Keratinocyte (primary cell): ENCODE results near the gene FOXB2. TPM values are rescaled to one million over a fixed set of nuclear protein-coding genes. Genes with fewer than 3 reads are reported as not detected.
A peak's percentile ranks its signal among the peaks of the same experiment; 100 is the strongest.

Experiments used
- DNase-seq: peaks from one replicate; pipeline ENCODE4 v3.0.0-alpha.2; 2011; ENCODE audit warnings: low read depth, missing footprints, low spot score
- FAIRE-seq: peaks from 2 replicates; lab custom pipeline; 2011; peaks lifted over from hg19 to GRCh38; lab: Jason Lieb, UNC
- H2AFZ ChIP-seq: 2 replicates; pipeline ENCODE4 v1.6.0; 2012; ENCODE audit warnings: low read length, control low read depth, inconsistent platforms; ENCODE audit not compliant: control insufficient read depth
- H3K27ac ChIP-seq: 2 replicates; pipeline ENCODE4 v1.5.1; 2011; ENCODE audit warnings: low read length; ENCODE audit not compliant: control insufficient read depth, insufficient read depth
- H3K27me3 ChIP-seq: 3 replicates; pipeline ENCODE4 v1.6.0; 2011; ENCODE audit warnings: low read length; ENCODE audit not compliant: control insufficient read depth, insufficient read depth; ENCODE audit errors: extremely low read depth
- H3K36me3 ChIP-seq, 2 experiments: 2 replicates in 1 of 2; 3 replicates in 1 of 2; pipeline ENCODE4 v1.5.1; 2011; ENCODE audit warnings: low read length in 2 of 2, mild to moderate bottlenecking in 1 of 2; ENCODE audit not compliant: control insufficient read depth in 2 of 2, insufficient read depth in 2 of 2; ENCODE audit errors: extremely low read depth in 1 of 2
- H3K4me1 ChIP-seq: 3 replicates; pipeline ENCODE4 v1.5.1; 2011; ENCODE audit warnings: low read length; ENCODE audit not compliant: control insufficient read depth, insufficient read depth; ENCODE audit errors: extremely low read depth
- H3K4me2 ChIP-seq: 3 replicates; pipeline ENCODE4 v1.6.0; 2011; ENCODE audit warnings: low read depth, low read length; ENCODE audit not compliant: control insufficient read depth, insufficient read depth; ENCODE audit errors: extremely low read depth
- H3K4me3 ChIP-seq, 3 experiments: fragments of 200-600 bp in 1 of 3; sonication (generic) in 1 of 3; 2 replicates in 2 of 3; 3 replicates in 1 of 3; pipeline ENCODE4 v1.5.1; 2011 to 2016; ENCODE audit warnings: low read length in 3 of 3, mild to moderate bottlenecking in 3 of 3, control low read depth in 2 of 3, inconsistent platforms in 1 of 3, low read depth in 1 of 3, mixed read lengths in 1 of 3, mixed run types in 1 of 3, moderate library complexity in 1 of 3; ENCODE audit not compliant: control insufficient read depth in 2 of 3, insufficient read depth in 2 of 3; ENCODE audit errors: extremely low read depth in 1 of 3
- H3K79me2 ChIP-seq: 2 replicates; pipeline ENCODE4 v1.6.0; 2012; ENCODE audit warnings: low read length; ENCODE audit not compliant: control insufficient read depth, insufficient read depth
- H3K9ac ChIP-seq: 3 replicates; pipeline ENCODE4 v1.6.0; 2011; ENCODE audit warnings: low read length; ENCODE audit not compliant: control insufficient read depth, insufficient read depth; ENCODE audit errors: extremely low read depth
- H3K9me1 ChIP-seq: 3 replicates; pipeline ENCODE4 v1.6.0; 2011; ENCODE audit warnings: low read length; ENCODE audit not compliant: control insufficient read depth, insufficient read depth; ENCODE audit errors: extremely low read depth
- H3K9me3 ChIP-seq: 2 replicates; pipeline ENCODE4 v1.5.1; 2012; ENCODE audit warnings: low read depth, low read length; ENCODE audit not compliant: control insufficient read depth
- H4K20me1 ChIP-seq: 3 replicates; pipeline ENCODE4 v1.6.0; 2011; ENCODE audit warnings: low read length; ENCODE audit not compliant: control insufficient read depth, insufficient read depth; ENCODE audit errors: extremely low read depth
- CTCF ChIP-seq, 3 experiments: IDR thresholded peaks in 1 of 3; conservative IDR thresholded peaks in 1 of 3; optimal IDR thresholded peaks in 1 of 3; 2 replicates in 2 of 3; 3 replicates in 1 of 3; pipeline versions ENCODE3 to v1.5.1; 2011; ENCODE audit warnings: low read length in 3 of 3, mild to moderate bottlenecking in 3 of 3, moderate library complexity in 2 of 3, control low read depth in 1 of 3, inconsistent platforms in 1 of 3; ENCODE audit not compliant: insufficient read depth in 2 of 3; ENCODE audit errors: extremely low read depth in 1 of 3
- EZH2 ChIP-seq: IDR thresholded peaks from one replicate; pipeline ENCODE4 v1.6.1; 2012; ENCODE audit warnings: inconsistent platforms, mild to moderate bottlenecking, low read length, moderate library complexity
- dilution Hi-C: fragments of 300-500 bp; cut with MboI; formaldehyde crosslinking; loops from one replicate; pipeline ENCODE4 v1.7.0; 2020; ENCODE audit warnings: low sequenced_read_pairs; ENCODE audit not compliant: extremely low pct_ligation_motif_present
- polyA plus RNA-seq, 5 experiments: library from polyadenylated mRNA; depleted of rRNA in 3 of 5; stranded (reverse) in 3 of 5; stranded (forward) in 1 of 5; unstranded in 1 of 5; fragments of >200 nt; gene quantifications; 1 replicate in 1 of 5; 2 replicates in 3 of 5; 3 replicates in 1 of 5; pipeline versions ENCODE4 v1.2.1 to v1.2.3, GENCODE V29; 2011 to 2012; ENCODE audit warnings: missing spikeins in 2 of 5, low read depth in 1 of 5, low replicate concordance in 1 of 5

FOXB2 gene
- polyA plus RNA-seq, 1 donor (not counting 4 experiments of a cell fraction or from before 2014, with no cell fraction given), result not detected

- Histone ChIP-seq H3K4me1 (no peaks in the 10 kb centered on the region), H3K27ac (no peak overlapping the region), H2AFZ (no peak overlapping the region), H3K9ac (no peak overlapping the region), H4K20me1 (no peaks in the 10 kb centered on the region), H3K9me1 (no peaks in the 10 kb centered on the region), H3K36me3 (no peaks in the 10 kb centered on the region), H3K4me3 (no peak overlapping the region), H3K27me3 (peaks cover 96% of the 10 kb centered on the region), H3K9me3 (no peaks in the 10 kb centered on the region), H3K79me2 (no peaks in the 10 kb centered on the region), H3K4me2 (no peak overlapping the region)
- FAIRE-seq (no peak), DNase-seq (no peak)
- TF ChIP-seq EZH2 (no peak), CTCF (optimal IDR thresholded peaks at IDR 0.05 in 1 of 3, IDR thresholded peaks at IDR 0.05 in 1 of 3, conservative IDR thresholded peaks at IDR 0.05 in 1 of 3; ENCODE audit: extremely low read depth in 1 of 3, insufficient read depth in 2 of 3, low read length in 3 of 3) (no peak)
- dilution Hi-C loops, result no loop called here
These were observed 2.0 kb upstream of the FOXB2 start for GRCh38 chr9:77017505-77017894.

- Histone ChIP-seq H2AFZ (peak overlapping the region; percentile 3), H3K27me3 (peaks cover 97% of the 10 kb centered on the region), H3K4me1 (no peaks in the 10 kb centered on the region)
These were observed 1.1 kb upstream of the FOXB2 start for GRCh38 chr9:77018058-77018968.

More at GRCh38 chr9:77018058-77018968, 1.1 kb upstream of the FOXB2 start:
- Histone ChIP-seq H3K4me2 (peak overlapping the region; percentile 16), H3K9ac (no peak overlapping the region), H3K36me3 (no peaks in the 10 kb centered on the region), H4K20me1 (no peaks in the 10 kb centered on the region), H3K27ac (no peak overlapping the region), H3K9me3 (no peaks in the 10 kb centered on the region), H3K4me3 (peak overlapping the region in 2 of 3 experiments; percentile 18 to 20), H3K79me2 (no peaks in the 10 kb centered on the region), H3K9me1 (no peaks in the 10 kb centered on the region)
- FAIRE-seq (no peak), DNase-seq (no peak)
- TF ChIP-seq CTCF (optimal IDR thresholded peaks at IDR 0.05 in 1 of 3, IDR thresholded peaks at IDR 0.05 in 1 of 3, conservative IDR thresholded peaks at IDR 0.05 in 1 of 3; ENCODE audit: extremely low read depth in 1 of 3, insufficient read depth in 2 of 3, low read length in 3 of 3) (no peak), EZH2 (peak; percentile 28)
- dilution Hi-C loops, result no loop called here
